Ovary (tissue), 9 donors: ENCODE measurements around the gene MYRIP. TPM values are rescaled to one million over a fixed set of nuclear protein-coding genes. Genes with fewer than 3 reads are reported as not detected.
A peak's percentile ranks its signal among the peaks of the same experiment; 100 is the strongest.

ENCODE experiments used
- DNase-seq, 5 donors: peaks; one replicate each; pipeline ENCODE4 v3.0.0-alpha.2; 2019 to 2020
- H3K27ac ChIP-seq, 2 donors: fragments of 200-600 bp; one replicate each; pipeline versions ENCODE4 v1.5.1 to v1.8.0; 2019 to 2022
- H3K27me3 ChIP-seq: fragments of 200-600 bp; one replicate; pipeline ENCODE4 v1.8.0; 2022
- H3K36me3 ChIP-seq: fragments of 200-600 bp; sonication (generic); one replicate; pipeline ENCODE4 v1.5.1; 2019
- H3K4me1 ChIP-seq: one replicate; pipeline ENCODE4 v1.8.1; 2013; ENCODE audit warnings: mild to moderate bottlenecking, moderate library complexity; ENCODE audit not compliant: insufficient read depth
- H3K4me3 ChIP-seq: fragments of 200-600 bp; sonication (generic); one replicate; pipeline ENCODE4 v1.5.1; 2017
- H3K9me3 ChIP-seq, 2 donors: fragments of 200-600 bp in 1 of 2; sonication (generic) in 1 of 2; one replicate each; pipeline versions ENCODE4 v1.5.1 to v1.8.1; 2013 to 2019; ENCODE audit warnings: mild to moderate bottlenecking in 1 of 2, moderate library complexity in 1 of 2
- EP300 ChIP-seq: sonication (generic); formaldehyde crosslinking; IDR thresholded peaks from one replicate; pipeline ENCODE4 v1.6.1; 2017; ENCODE audit warnings: antibody characterized with exemption
- POLR2A ChIP-seq: fragments of 450-650 bp; IDR thresholded peaks from one replicate; pipeline ENCODE4 v1.6.1; 2017; ENCODE audit warnings: antibody characterized with exemption, mild to moderate bottlenecking, moderate library complexity
- WGBS, 3 donors: extraction: QIAGEN DNeasy Blood & Tissue Kit in 1 of 3; methylation state at CpG; one replicate each; pipeline versions ENCODE4 v1.1.5 to v1.1.7; 2013 to 2017; 5-methylcytosine and 5-hydroxymethylcytosine counted together
- intact Hi-C, 4 donors: fragments of 100-400 bp; cut with DNase I; formaldehyde crosslinking; loops; one replicate each; pipeline versions ENCODE4 v1.11.0 to v1.15.1; 2022 to 2023
- polyA plus RNA-seq, 2 donors: library from polyadenylated mRNA; stranded (reverse); fragments of 200-250 nt in 1 of 2; fragments of 350-450 nt in 1 of 2; fragmentation: Illumina TruSeq in 1 of 2; extraction: RNeasy Lipid Tissue Mini Kit (QIAGEN cat#74804) in 1 of 2; gene quantifications; one replicate each; pipeline ENCODE4 v1.2.3, GENCODE V29; 2013 to 2014
- small RNA-seq: library from RNA; depleted of rRNA; stranded (forward); fragments of <200 nt; gene quantifications from one replicate; pipeline ENCODE3, GENCODE V24; 2016
- total RNA-seq, 7 donors: library from RNA; depleted of rRNA in 2 of 7; stranded (reverse); fragments of >200 nt in 2 of 7; fragmentation: NEBNext Ultra II Directional in 3 of 7; extraction: Animal tissue kit (Norgen Biotek cat#: 25700) in 3 of 7; gene quantifications; one replicate each; pipeline versions ENCODE4 v1.1.0 to v1.2.4, GENCODE V29; 2016 to 2023
- TF ChIP-seq, protein P1 (sequence below), 3 donors: fragments of 450-650 bp in 2 of 3; fragments of 200-600 bp in 1 of 3; IDR thresholded peaks; one replicate each; pipeline versions ENCODE4 v1.5.1 to v1.8.0; 2016 to 2022; ENCODE audit warnings: antibody characterized with exemption in 3 of 3, mild to moderate bottlenecking in 1 of 3
- donor health status: DM: no; HTN: no; CAD: no; lungs with moderate emphysema.
- donor health status: DM: no; HTN: no; CAD: no.
- donor health status: Bipolar disorder and iron deficiency.
- donor health status: DM: yes; HTN: yes; CAD: no.
- donor health status: DM: no; HTN: no; CAD: no.
- donor health status: DM: yes; HTN: yes; CAD: no.

MYRIP gene
- total and polyA plus RNA-seq, 9 donors = 2.8 to 8.4 (median 4.5) TPM

DNA sequence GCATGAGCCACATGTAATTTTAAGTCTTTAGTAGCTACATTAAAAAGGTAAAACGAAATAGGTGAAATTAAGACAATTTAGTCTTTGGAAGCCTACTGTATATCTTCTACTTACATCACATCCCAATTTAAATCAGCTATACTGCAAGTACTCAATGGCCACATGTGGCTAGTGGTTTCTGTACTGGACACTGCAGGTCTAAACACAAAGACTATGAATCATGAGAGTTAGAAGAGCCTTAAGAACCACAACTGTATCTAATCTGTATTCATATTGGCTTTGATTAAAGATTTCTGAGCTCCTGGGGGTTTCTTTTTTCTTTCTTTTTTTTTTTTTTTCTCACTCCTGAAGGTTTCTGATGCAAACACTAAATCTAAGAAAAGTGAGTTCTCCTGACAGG, 497.8 kb downstream of the MYRIP start:
- Histone ChIP-seq H3K9me3 (no peaks in the 10 kb centered on the region), H3K27ac (no peak overlapping the region), H3K4me1 (peaks cover 5% of the 10 kb centered on the region), H3K36me3 (no peaks in the 10 kb centered on the region), H3K27me3 (no peaks in the 10 kb centered on the region), H3K4me3 (no peak overlapping the region)
- 89 to 100% (median 98%) methylated on average over 1 of the region's 1 CpG for WGBS, 3 donors
- intact Hi-C loops = loop anchor here in 1 of 4 donors (5.0 kb wide), 1 partner anchor 150 kb away; the partner anchor contains the start of gene RPL14
- DNase-seq = no peak
- TF ChIP-seq EP300 (no peak), POLR2A (no peak)
- TF ChIP-seq, protein P1, sequence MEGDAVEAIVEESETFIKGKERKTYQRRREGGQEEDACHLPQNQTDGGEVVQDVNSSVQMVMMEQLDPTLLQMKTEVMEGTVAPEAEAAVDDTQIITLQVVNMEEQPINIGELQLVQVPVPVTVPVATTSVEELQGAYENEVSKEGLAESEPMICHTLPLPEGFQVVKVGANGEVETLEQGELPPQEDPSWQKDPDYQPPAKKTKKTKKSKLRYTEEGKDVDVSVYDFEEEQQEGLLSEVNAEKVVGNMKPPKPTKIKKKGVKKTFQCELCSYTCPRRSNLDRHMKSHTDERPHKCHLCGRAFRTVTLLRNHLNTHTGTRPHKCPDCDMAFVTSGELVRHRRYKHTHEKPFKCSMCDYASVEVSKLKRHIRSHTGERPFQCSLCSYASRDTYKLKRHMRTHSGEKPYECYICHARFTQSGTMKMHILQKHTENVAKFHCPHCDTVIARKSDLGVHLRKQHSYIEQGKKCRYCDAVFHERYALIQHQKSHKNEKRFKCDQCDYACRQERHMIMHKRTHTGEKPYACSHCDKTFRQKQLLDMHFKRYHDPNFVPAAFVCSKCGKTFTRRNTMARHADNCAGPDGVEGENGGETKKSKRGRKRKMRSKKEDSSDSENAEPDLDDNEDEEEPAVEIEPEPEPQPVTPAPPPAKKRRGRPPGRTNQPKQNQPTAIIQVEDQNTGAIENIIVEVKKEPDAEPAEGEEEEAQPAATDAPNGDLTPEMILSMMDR (IDR thresholded peaks at IDR 0.05) = no peak

DNA sequence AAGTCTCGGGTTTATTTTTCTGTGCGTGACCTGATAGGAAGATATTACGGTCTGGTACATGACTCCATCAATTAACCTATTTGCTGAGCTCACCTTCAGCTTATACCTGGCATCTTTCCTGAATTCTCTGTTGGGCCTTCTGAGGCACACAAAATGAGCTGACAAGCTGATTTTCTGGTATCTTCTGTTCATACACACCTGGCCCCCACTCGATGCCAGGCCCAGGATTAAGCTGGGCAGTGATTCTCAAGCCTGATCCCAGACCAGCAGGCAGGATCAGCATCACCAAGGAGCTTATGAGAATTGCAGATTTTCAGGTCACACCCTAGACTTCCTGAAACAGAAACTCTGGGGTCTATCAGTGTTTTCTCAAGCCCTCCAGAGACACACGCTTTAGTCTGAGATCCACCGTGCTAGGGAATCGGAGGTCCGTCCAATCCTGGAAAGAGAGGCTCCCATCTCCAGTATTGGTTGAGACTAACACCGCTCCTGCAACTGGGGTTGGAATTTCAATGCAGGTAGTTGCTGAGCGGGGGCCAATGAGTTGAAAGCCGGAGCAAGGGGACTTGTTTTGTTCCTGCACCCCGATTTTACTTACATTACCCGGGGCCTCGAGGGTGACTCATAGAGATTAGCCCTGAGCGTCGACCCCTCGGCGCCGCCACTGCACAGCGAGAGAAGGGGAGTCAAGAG, 499.5 kb downstream of the MYRIP start:
- Histone ChIP-seq H3K36me3 (no peaks in the 10 kb centered on the region), H3K4me3 (peak overlapping the region; percentile 58), H3K9me3 (no peaks in the 10 kb centered on the region), H3K4me1 (peaks cover 4% of the 10 kb centered on the region), H3K27ac (peak overlapping the region; percentile 4 to 94), H3K27me3 (no peaks in the 10 kb centered on the region)
- DNase-seq = no peak
- TF ChIP-seq, protein P1 (IDR thresholded peaks at IDR 0.05) = no peak
- WGBS, 3 donors = 21 to 25% (median 24%) methylated on average over 20 of the region's 20 CpGs
- intact Hi-C loops = loop anchor here in 1 of 4 donors (5.0 kb wide), 1 partner anchor 148 kb away; the partner anchor contains the start of gene RPL14

DNA sequence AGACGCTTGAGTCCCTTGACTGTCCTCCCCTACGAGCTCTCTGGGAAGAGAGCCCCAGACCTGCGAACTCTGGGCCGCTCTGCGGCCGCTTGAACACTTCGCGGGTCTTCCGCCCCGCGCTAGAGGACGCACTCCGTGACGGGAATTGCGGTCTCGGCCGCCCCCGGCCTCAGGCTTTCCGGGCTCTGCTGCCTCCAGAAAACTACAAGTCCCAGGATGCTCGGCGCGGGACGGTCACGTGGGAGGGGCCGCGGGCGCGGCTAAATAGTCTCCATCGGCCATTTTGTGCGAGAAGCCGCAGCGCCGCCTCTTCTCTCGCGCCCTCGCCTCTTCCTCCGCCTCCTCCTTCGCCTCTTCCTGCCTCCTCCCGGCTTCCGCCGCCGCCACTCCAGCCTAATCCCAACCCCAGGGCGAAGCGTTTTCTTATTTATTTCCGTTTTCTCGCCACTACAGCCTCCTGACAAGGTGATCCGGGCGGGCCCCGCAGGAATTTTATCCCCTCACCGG, 500.1 kb downstream of the MYRIP start, which contains the start of gene EIF1B:
EIF1B (plus strand) TSS at position 290 of the 507 bp plus-strand sequence. CDS start 235 bp downstream, outside the sequence.
- WGBS, 3 donors = 0 to 1% (median 0%) methylated on average over 49 to 50 of the region's 50 CpGs
- Histone ChIP-seq H3K4me1 (peaks cover 4% of the 10 kb centered on the region), H3K9me3 (no peaks in the 10 kb centered on the region), H3K27ac (peak within 1 kb of the TSS; percentile 93 to 94), H3K36me3 (no peaks in the 10 kb centered on the region), H3K4me3 (peak within 1 kb of the TSS; percentile 58), H3K27me3 (no peaks in the 10 kb centered on the region)
- peak; percentile 98 to 99 (median 99) for DNase-seq
- intact Hi-C loops = loop anchor here in 1 of 4 donors (5.0 kb wide), 1 partner anchor 148 kb away; the partner anchor contains the start of gene RPL14
- TF ChIP-seq, protein P1 (IDR thresholded peaks at IDR 0.05) = peak; percentile 87 to 93 (median 91)
- TF ChIP-seq EP300 (peak; percentile 57), POLR2A (peak; percentile 97)

Small RNAs within 50 kb of the gene (small RNA-seq; reads per million reads assigned to genes)
- not detected for gene RF00264
- not detected for gene RN7SL411P
- gene RNU4-56P = not detected
